HG03575 (cell line): Measurements from ENCODE around the gene VSIG10L.

ENCODE experiments used
- ATAC-seq: cut with Tn5 transposase; IDR thresholded peaks from one replicate; pipeline ENCODE4 v1.9.1; 2021; ENCODE audit not compliant: unreplicated experiment, insufficient number of reproducible peaks, low FRiP score; ENCODE audit errors: extremely low read depth

Gene VSIG10L

GRCh38 chr19:51342631-51343569 lies 961 bp upstream of the VSIG10L start:
- ATAC-seq = no peak

DNA sequence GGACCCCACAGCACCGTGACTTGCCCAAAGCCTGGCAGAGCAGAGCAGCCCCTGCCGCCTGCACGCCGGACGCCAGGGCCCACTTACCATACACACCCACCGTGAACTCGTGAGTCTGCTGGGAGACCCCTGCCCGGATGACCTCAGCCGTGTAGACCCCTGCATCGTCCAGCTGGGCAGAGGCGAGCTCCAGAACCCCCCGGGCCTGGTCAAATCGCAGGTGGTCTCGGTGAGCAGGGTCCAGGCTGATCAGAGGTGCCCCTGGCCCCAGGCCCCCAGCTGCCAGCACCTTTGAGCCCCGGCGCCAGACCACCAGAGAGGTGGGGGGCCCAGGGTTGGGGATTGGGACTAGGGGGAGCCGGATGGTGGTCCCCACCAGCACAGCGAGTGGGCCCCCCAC lies 873 bp downstream of the VSIG10L start:
- no peak for ATAC-seq

- ATAC-seq = no peak
Measured at GRCh38 chr19:51339687-51340656, 2.0 kb downstream of the VSIG10L start.

GRCh38 chr19:51339313-51339686 lies 2.6 kb downstream of the VSIG10L start:
- no peak for ATAC-seq

DNA sequence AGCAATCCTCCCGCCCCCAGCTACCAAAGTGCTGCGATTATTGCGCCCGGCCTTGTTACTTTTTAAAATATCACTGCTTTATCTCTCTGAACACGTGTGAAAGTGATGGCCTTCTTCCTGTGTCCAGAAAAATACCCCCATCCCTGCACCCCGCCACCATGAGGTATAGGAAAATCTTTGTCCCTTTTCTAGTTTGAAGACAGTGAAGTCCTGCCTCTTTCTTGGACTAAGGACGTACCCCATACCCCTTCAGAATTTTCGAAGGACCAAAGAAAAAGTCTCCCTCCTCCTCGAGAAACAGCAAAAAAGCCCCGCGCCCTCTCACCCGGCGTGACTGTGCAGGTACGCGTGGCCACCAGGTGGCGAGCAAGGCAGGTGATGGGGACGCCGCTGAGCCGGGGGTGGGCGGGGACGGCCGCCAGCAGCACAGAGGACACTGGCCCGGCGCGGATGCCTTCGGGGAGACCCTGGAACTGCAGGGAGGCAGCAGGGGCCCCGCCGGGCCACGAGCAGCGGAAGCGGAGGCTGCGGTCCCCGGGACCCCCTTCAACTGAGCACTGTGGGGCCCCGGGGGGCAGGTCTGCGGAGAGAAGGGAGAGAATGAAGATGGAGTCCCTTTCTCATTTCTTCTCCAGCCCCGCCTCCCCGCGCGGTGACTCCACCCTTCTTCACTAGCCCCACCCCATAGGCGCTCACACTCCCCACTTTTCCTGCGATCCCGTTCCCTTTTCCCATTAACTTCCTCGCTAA lies 3.2 kb downstream of the VSIG10L start:
- ATAC-seq = no peak

- ATAC-seq = no peak
Measured at GRCh38 chr19:51337861-51338562, 3.9 kb downstream of the VSIG10L start.

DNA sequence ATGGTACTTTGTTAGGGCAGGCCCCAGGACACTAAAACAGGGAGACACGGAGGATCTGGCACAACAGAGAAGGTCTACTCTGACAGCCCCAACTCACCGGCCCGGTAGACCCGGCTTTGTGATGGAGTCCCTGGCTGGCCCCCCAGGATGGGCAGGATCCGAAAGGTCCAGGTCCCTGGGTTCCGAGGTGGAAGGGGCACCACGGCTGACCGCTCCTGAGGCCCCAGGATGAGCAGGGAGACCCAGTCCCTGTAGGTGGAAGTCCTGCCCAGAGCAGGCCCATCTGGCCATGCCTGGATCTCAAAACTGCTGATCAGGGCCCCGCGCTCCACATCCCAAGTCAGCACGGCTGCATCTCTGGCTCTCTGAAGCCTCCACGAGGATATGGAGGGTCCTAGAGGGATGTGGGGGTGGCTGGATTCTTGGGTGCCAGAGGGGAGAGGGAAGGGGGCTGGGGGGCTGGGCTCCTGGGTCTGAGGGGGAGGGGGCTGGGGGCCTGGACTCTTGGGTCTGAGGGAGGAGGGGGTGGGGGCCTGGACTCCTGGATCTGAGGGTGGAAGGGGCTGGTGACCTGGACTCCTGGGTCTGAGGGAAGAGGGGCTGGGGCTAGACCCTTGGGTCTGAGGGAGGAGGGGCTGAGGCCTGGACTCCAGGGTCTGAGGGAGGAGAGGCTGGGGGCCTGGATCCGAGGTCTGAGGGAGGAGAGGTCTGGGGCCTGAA lies 4.6 kb downstream of the VSIG10L start:
- no peak for ATAC-seq

GRCh38 chr19:51333836-51334460 lies 8.0 kb downstream of the VSIG10L start:
- ATAC-seq = no peak

GRCh38 chr19:51331716-51332115 lies 10.2 kb downstream of the VSIG10L start:
- ATAC-seq = no peak

- no peak for ATAC-seq
Measured at GRCh38 chr19:51331193-51331592, 10.7 kb downstream of the VSIG10L start.

GRCh38 chr19:51330366-51330765 lies 11.6 kb downstream of the VSIG10L start:
- no peak for ATAC-seq

DNA sequence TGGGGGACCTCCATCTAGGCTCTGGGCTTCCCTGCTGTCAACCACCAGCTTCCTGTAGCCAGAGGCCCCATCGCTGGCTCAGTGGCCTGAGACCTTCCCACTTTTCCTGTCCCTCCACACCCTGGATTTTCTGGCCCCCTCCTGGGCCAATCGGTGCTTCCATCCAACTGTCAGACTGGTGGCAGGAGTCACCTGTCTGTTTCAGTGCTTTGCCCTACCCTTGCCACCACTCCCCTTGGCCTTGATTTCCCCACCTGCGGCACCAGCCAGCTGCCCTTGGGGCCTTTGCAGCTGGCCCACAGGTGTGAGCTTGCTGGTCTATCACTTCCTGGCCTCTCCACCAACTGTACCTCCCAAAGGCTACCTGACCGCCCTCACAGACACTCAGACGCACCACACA lies 12.5 kb downstream of the VSIG10L start:
- ATAC-seq = no peak

- no peak for ATAC-seq
Measured at GRCh38 chr19:51327066-51328001, 14.6 kb downstream of the VSIG10L start.

- no peak for ATAC-seq
Measured at GRCh38 chr19:51326216-51327065, 15.5 kb downstream of the VSIG10L start.

GRCh38 chr19:51325161-51325976 lies 16.6 kb downstream of the VSIG10L start:
- no peak for ATAC-seq
